HG03159 (cell line): ENCODE data around the gene CCDC174.

Experiments used
- ATAC-seq: cut with Tn5 transposase; IDR thresholded peaks from one replicate; pipeline ENCODE4 v1.9.1; 2021; ENCODE audit warnings: mild to moderate bottlenecking, moderate library complexity; ENCODE audit not compliant: unreplicated experiment

The CCDC174 gene

DNA sequence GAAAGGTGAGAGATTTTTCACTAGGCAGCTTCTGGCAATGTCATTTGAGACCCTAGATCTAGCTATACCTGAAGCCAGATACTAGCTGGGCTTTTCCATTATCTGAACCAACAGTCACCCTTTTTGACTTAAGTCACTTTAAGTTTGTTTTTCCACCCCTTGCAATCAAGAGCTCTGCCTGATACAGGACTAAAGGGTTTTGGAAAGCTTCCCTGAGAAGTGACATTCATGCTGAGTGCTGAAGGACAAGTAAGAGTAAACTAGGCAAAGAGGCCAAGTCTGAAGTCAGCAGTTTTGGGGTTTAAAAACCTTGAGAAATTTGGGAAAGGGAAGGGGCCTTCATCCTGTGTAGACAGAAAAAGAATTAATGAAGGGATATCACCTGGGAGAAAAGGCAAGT is 27.1 kb upstream of the CCDC174 start:
- ATAC-seq: no peak

DNA sequence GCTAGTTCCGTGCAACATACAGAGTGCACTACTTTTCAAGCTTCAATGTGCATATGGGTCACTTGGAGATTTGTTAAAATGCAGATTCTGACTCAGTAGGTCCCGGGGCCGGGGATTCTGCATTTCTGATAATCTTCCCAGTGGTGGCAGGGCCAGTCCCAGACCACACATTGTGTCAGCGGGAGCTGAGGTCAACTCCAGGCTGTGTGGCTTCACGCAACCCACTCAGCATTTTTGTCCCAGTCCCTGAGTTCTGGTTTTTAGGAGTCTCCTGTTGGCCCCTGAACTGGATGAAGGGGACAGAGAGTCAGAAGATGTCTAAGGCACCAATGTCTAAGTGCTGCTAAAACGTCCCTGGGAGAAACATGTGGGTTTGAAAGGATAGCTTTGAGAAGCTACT is 26.1 kb upstream of the CCDC174 start:
- ATAC-seq: no peak

DNA sequence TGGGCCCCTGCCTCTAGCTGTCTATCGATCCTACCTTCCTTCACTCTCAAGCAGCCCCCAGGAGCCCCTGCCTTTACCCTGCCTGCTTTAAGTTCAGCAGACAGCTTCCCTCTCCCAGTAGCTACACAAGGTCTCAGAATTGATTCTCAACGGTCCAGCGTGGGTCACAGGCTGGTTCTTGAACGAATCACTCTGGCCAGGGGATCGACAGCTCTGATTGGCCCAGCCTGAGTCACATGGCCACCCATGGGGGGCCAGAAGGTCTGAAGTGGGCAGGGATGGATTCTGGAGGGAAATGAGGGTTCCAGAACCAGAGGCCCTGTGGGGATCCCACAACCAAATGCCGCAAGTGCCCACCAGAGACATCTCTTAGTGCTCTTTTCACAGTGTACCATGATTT is 23.7 kb upstream of the CCDC174 start:
- no peak for ATAC-seq

DNA sequence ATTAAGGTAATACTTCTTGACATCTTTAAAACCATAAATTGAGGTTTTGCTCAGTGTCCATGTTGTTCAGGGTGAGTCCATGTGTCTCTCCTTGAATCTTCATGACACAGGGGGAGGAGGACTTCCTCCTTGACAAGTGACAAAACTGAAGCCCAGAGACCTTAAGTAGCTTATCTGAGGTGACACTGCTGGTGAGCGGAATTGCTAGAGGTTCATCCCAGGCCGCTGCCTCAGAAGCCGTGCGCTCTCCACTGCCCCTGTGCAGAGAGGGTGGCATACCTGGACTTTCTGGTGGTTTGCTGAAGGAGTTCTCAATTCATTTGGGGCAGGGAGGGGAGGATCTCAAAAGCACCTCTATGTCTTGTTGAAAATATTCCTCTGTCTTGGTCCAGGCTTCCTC is 23.2 kb upstream of the CCDC174 start:
- no peak for ATAC-seq

DNA sequence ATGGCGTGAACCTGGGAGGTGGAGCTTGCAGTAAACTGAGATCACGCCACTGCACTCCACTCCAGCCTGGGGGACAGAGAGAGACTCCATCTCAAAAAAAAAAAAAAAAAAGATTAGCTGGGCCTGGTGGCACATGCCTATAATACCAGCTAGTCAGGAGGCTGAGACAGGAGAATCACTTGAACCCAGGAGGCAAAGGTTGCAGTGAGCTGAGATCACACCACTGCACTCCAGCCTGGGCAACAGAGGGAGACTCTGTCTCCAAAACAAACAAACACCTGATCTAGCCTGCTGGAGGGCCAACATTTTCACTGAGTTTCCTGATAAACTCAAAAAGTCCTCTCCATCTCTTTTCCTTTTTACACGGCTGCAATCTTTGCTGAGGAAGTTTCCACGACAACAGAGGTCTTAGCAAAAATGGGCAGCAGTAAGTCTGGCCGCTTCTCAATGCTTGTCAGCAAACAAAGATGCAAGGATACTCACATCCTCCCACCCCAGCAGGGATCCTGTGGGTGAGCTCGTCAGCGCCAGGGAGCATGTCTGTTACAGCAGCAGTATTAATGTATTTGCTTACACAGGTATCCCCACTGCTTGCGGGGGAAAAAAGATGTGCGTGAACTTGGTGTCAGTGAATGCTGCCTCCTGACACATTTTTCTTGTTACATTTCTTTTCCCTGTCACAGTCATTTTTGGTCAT is 21.0 kb upstream of the CCDC174 start:
- no peak for ATAC-seq

DNA sequence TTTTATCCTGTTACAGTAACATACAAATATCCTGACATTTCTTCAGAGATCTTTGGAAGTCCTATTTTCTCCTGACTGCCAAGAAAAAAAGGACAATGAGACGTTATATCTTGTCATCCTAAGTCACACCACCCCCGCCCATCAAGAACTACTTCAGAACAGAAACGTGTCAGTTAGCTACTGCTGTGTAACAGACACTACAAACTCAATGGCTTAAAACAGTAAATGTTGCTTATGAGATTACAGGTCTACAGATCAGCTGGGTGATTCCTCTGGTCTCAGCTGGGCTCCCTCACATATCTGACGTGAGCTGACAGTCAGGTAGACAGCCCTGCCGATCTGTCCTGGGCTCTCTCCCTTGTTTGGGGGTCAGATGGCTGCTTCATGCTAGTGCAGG is 20.5 kb upstream of the CCDC174 start:
- no peak for ATAC-seq

DNA sequence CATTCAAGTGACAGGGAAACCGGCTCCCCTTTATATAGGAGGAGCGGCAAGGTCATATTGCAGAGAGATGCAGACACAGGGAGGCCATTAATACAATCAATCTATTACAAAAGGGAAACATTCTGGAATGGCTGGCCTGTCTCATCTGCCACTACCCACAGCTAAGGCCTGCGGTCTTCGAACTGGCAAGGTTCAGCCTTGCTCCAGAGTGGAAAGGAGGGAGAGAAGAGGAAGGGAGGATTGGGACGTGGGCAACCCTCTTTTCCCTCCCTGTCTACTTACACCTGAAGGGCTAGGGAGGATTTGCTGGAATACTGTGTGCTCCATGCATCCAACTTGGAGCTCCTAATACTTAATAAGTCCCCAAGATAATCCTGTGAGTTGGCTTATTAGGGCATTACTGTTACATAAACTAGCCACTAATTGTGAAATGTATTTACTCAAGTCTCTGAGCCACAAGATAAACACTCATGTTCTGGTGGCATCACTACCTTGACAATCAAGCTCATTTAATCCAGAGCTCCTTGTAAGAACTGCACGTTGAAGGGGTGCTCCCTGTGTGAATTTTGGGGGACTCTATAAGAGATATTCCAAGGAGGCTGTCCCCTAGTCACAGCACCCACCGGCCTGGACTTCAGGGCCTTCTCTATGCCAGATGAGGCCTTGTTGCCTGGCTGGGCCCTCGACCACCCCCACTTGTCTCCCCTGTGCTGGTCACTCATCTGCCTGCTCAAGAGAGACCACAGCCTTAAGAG is 19.7 kb upstream of the CCDC174 start:
- no peak for ATAC-seq

DNA sequence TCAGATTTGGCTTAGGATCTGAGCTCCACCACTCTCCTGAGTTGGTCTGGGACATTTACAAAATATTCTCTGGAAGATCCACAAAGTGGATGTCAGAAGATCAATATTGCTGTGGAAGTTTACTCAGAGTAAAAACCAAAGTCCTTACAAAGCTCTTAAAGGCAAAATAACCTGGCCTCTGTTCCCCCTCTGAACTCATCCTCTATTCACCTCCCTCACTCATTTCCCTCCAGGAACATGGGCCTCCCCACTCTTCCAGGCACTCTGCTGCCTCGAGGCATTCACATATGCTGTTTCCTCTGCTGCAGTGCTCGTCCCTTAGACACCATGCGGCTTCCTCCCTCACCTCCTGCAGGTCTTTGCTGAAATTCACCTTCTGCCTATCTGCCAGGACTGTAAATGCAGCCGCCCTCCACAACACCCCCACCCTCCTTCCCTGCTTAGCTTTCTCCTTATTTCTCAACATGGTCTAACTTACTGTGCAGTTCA is 19.1 kb upstream of the CCDC174 start:
- ATAC-seq: no peak

DNA sequence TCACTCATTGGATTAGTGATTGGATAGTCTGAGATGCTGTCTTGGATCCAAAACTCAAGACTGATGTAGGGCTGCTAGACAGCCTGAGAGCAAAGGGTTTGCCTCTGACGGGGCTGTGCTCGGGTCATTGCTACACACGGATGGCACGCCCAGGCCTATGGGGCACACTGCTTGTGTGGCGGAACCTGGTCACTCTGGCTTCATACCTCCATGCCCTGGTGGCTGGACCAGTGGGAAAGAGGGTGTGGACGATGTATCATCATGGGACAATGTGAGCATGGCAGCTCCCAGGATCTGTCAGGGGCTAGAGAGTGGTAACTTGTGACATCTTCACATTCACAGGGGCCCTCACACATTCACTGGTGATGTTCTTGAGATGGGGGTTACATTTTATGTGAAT is 18.1 kb upstream of the CCDC174 start:
- ATAC-seq: no peak

DNA sequence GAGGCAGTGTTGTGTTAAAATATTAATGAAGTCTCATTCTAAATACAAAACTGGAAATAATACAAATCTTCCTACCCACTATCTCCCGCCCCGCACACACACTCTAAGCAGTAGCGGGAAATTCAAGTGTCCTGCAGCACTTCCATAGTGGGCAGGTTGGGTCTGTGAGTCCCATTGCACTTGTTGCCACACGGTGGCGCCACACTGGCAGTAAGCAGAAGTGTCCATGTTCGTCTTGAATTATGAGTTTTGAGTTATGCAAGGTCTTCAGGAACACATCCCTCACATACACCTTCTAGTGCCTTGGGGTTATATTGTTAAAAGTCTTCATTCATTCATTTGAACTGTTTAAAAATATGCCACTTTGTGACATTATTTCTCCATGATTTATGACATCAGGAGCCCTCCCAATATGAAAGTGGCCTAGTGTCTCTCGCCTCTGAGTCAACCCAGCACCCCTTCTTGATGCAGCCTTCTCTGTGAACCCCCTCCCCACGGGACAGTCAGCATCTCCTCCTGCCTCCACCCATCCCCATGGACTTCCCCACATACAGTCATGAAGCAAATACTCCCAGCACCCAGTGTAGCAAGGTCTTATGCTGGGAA is 17.6 kb upstream of the CCDC174 start:
- ATAC-seq: peak; percentile 66

DNA sequence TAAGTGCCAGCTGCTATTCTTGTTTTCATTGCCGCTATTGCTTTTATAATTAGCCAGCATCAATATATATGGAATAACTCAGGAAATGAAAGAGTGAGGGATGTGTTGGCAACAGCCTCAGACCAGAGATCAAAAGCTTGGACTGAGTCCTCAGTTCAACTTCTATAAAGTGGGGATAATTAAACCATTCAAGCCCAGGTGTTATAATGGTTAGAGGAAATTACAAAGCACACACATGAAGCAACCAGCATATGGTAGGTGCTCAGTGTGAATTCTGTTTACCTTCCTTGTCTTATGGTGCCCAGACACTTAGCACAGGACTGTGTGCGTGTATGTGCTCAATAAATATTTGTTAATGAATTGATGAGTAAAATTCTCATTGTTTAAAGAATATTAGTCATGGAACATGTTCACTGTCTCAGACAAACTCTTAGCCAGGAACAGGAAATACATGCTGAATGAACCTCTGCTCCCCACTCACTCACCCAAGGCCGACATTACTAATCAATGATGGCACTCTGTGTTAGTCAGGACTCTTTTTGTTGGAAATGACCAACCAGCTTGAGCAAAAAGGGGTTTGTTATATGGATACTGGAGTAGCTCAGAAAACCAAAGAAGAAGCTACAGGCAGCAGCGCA is 16.7 kb upstream of the CCDC174 start:
- ATAC-seq: no peak

DNA sequence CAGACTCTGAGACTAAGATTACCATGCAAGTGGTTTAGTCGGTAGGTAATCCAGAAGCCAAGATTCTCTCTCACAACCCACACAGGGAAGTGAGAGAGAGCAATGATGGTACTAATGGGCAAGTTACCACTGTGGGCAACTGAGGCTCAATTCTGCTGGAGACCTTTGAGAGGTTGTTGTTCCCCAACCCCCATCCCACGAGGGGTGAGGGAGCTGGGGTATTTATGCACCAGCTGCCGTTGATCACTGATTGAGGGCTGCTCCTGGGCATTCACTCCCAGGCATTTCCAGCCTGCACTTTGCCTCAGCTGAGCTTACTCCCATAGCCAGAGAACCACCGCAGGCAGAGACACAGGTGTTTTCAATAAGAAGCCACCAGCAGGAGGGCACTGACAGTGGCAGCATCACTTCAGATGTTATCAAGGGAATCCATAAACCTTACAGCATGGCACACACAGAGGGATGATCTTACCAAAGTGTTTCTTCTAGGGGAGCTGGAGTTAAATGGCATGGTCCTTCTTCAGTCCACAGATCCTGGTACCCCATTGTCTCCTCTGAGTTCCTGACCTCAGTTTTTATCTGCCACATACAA is 15.0 kb upstream of the CCDC174 start:
- no peak for ATAC-seq

DNA sequence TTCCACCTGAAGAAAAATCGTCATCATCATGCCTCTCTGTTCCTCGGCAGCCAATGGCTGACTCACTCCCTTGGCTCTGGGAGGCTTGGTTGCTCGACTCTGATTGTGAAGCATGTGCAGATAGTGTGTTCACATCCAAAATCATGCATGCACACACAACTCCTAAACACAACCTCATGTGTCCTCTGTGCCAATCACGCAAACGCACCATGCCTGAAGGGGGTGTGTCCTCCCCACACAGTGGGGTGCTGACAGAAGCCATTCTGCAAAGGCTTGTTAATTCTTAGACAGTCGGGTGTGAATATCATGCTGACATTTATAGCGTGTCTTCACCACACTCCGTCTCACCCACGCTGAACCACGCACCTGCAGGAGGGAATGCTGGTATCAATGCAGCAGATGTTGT is 11.4 kb upstream of the CCDC174 start:
- ATAC-seq: no peak

DNA sequence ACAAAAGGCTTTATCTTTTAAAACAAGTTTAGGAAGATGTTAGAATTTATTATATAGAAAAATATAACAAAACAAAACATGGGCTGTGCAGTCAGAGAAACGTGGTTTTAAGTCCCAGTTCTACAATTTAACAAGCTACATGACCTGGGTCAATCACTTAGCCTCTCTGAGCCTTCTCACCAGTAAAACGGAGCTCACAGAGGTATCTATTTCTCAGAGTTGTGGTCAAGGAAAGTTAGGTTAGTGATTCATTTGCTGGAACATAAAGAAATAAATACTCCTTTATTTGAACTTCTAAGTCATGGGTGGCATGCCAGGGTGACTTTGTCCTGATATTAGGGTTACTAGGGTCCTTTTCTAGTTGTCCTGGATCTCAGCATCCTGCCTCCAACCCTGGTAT is 10.8 kb upstream of the CCDC174 start:
- no peak for ATAC-seq

DNA sequence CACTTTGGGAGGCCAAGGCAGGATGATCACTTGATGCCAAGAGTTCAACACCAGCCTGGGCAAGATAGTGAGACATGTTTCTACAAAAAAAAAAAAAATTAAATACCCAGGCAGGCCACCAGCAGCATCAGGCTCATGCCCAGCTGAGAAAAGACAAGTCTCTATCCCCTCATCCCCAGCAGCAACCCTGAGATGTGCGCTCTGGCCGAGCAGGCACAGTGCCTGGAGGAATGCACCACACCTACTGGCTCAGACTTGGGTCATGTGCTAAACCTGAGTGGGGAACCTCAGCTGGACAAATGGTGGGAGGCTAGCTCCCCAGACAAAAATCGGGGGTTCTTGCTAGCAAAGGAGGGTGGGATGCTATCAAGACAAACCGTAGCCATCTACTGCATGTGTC is 10.2 kb upstream of the CCDC174 start:
- ATAC-seq: no peak

DNA sequence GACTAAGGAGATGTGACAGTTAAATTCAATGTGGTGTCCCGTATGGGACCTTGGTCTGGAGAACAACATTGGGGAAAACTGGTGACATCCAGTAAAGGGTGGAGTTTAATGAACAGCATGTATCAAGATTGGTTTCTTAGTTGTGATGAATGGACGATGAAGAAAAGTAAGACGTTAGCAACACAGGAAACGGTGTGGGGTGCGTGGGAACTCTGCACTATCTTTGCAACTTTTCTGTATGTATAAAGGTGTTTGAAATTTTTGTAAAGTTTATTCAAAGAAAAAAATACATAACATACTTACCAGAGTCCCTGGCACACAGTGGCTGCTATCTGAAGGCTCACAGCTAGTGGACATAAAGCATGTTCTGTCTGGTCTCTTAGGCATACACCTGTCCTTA is 6.1 kb upstream of the CCDC174 start:
- ATAC-seq: no peak

DNA sequence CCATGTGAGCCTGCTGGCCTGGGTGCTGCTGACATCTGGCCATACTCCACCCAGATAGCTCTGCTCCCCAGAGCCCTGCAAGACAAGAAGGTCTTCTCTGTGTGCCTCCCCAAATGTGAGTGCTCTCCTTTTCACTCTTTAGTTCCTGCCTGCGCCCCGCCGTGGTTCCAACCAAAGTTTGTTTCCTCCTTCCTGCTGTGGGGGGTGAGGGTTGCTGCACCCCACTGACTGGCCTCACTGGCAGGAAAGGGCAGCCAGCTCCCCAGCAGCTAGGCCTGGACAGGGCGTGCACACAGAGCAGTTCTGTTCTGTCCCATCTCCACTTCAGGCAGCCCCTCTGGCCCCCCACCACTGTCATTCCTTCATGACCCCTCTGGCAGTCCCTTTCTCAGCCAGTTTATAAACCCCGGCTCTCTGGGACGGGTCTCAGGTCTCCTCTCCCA is 5.4 kb upstream of the CCDC174 start:
- ATAC-seq: no peak

DNA sequence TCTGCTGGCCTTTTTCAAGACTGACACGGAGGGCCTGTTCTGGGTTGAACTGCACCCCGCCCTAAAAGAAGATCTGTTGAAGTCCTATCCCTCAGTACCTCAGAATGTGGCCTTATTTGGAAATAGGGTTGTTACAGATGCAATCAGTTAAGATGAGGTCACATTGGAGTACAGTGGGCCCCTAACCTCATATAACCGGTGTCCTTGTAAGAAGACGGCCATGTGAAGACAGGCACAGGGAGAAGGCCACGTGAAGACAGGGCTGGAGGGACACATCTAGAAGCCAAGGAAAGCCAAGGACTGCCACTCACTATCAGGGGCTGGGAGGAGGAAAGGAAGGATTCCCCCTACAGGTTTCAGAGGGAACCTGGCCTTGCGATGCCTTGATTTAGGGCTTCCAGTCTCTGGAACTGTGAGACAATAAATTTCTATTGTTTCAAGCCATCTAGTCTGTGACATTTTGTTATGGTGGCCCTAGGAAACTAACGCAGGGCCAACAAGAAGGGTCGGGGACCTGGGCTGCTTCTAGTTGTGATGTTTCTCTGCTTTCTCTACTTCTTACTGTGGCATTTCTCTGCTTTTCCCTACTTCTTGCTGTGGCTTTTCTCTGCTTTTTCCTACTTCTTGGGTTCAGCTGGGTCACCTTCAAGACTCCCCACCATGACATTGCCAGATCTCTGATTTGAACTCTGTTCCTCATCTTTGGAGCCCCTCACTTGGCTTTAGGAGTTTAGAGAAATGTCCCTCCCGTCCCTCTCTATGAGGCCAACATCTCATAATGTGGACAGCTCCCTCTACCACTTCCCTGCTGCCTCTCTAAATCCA is 4.8 kb upstream of the CCDC174 start:
- no peak for ATAC-seq

DNA sequence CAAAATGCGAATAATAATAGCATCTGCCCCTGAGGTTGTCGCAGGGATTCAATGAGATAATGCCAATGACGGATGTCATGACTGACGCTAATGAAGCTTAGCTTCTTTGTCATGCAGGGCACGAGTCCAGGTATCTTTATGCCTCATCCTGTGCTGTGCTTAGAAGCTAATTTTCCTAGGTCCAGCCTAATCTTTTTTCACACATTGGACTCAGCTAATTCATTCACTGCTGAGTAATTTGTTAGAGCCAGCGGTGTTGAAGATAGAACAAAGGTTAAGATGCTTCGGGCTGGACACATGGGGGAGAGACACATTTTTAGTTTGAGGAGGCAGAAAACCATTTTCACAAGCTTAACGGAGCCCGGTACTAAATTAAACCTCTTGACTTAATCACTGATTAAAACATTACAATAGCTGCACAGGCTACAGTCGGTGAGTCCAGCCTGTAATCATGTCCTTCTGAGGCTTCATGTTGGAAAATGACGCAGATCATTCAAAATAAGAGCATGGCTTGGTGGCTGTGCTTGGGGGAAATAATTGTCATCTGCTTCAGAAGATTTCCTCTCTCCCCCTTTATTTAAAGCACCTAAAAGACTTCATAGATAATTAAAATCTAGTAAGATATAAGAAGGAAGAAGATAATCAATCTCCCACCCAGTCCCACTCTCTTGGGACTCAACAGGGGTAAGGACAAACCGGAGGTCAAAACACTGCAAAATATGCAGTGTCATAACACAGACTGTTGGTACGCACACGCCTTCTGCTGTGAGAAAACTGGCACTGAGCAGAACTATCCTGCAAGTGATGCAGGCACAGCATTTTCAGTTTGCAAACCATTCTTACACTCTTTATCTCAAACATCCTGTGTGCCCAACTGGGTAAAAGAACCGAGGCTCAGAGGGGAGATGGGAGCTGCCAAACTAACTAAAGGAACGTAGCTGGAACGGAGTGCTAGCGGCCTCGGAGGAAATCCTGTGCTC is 3.3 kb upstream of the CCDC174 start:
- ATAC-seq: no peak
